HG03378 (cell line): Measurements from ENCODE around the gene TMEM161A.
"Not testable (repeated sequence)": the region's sequence is repeated elsewhere in the genome, so short reads cannot be mapped to it uniquely, and the experiment has no call there.

Experiments used
- ATAC-seq: cut with Tn5 transposase; IDR thresholded peaks from one replicate; pipeline ENCODE4 v1.9.1; 2021; ENCODE audit warnings: mild to moderate bottlenecking, moderate library complexity; ENCODE audit not compliant: unreplicated experiment

The TMEM161A gene

DNA sequence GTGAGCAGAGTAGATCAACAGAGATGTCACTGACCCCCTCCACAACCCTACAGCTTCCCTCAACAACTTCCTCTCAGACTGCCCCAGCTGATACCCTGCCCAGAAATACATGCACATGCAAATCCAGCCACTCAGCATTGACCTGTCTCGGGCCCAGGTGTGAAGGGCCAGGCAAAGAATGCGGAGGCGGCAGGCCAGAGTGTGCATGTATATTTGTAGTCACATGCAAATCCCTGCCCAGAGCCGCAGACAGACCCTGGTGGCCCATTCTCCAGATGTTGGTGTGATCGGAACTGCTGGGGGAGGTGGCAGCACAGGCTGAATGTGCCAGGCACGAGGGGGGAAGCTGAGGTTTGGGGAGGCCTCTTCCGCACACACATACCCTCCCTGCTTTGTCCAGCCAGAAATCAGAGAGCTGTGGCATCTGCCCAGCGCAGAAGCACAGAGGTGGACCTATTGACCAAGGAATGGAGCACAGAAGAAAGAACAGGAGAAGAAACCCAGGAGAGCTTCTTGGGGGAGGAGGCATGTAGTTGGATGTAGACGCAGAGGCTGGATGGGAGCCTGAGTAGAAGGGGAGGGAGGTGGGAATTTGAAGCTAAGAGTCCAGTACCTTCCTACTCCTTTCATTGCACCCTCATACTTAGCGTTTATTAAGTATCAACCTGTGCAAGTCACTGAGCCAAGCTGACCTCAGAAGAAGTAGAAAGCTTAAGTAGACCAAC lies 17.4 kb upstream of the TMEM161A start:
- peak; percentile 72 for ATAC-seq

DNA sequence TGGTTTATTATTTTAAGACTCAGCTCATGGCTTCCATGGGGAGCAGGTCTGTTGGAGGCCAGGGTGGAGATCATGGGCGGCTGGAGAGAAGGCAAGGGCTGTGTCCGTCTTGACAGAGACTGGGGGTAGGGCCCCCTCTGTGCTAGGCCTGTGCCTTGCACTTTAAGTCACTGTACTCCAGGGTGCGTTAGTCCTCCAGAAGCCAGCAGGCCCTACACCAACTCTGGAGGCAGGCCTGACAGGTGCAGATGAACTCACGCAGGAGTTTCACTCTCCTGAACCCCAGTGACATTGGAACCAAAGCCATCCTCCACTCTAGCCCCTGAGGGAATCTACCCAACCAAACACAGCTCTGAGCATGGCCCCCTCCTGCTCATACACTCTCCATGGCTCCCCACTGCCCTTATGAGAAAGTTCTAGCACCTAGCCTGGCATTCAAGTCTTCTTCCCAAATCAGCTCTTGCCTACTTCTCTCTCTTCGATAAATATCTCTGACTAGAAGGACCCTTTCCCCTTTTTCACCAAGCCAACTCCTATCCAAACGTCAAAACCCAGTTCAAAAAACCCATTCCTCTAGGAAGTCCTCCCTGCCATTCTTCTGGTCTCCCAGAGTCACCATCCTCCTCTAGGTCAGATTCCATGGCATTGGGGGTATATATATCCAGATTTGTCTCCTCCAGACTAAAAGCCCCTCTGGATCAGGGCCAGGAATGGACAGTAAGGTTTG lies 16.7 kb upstream of the TMEM161A start:
- ATAC-seq = no peak

DNA sequence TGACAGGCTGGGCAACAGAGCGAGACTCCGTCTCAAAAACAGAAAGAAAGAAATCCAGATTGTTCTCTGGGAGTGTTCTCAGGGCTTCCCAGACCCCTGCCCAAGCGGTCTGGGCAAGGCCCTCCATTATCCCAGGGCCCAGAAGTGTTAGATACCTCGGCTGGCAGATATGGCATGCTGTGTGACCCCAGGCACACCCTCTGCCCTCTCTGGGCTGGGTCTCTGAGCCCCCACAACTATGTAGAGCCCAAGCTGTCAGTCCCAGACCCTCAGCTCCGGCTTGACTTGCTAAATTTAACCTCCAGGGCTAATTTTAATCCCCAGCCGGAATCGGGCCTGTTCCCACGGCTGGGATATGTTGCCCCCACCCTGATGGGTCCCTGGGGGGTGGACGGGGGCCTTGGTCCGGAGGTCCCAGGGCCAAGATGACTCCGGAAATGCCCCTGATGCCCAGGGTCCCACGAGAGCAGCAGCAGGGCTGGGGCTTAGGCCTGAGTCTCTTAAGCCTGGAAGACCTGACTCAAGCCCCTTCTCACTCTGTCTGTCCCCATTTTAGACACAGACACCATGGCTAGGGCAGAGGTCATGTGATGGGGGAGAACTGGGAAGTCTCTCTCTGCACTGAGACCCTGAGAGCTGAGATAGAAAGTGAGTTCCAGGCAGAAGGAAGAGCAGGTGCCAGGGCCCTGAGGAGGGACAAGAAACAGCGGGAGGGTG lies 14.5 kb upstream of the TMEM161A start:
- no peak for ATAC-seq

GRCh38 chr19:19151418-19151817 lies 13.1 kb upstream of the TMEM161A start:
- ATAC-seq = no peak

DNA sequence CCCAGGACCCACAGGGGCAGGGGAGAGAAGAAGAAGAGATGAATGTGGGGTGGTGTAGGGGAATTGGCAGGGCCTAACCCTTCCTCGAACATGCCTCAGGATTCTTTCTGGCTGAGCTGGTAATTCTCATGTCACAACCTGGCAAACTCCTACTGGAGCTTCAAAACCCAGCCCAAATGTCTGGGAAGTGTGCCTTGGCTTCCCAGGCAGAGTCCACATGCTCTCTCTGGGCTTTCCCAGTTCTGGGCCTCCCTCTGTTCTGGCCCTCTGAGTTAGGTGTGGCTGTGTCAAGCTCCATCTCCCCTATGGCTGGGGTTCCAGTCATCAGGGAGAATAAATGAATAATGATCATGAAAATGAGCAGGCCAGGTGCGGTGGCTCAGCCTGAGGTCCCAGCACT lies 11.2 kb upstream of the TMEM161A start:
- ATAC-seq = no peak

DNA sequence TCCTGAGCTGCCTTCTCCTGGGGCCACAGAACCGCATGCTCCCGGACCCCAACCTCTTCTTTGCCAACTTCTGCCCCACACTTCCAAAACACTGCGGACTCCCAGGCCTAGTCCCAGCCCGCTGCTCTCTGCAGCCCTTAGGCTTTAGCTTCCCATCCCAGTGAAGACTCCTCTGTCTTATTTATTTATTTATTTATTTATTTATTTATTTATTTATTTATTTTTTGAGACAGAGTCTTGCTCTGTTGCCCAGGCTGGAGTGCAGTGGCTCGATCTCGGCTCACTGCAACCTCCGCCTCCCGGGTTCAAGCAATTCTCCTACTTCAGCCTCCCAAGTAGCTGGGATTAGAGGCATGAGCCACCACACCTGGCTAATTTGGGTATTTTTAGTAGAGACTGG lies 10.2 kb upstream of the TMEM161A start:
- not testable (repeated sequence) for ATAC-seq

- ATAC-seq = no peak
These were observed 9.1 kb upstream of the TMEM161A start for GRCh38 chr19:19147344-19147743.

GRCh38 chr19:19146865-19147264 lies 8.6 kb upstream of the TMEM161A start:
- no peak for ATAC-seq

GRCh38 chr19:19145684-19146608 lies 7.7 kb upstream of the TMEM161A start:
- no peak for ATAC-seq

- no peak for ATAC-seq
These were observed 7.0 kb upstream of the TMEM161A start for GRCh38 chr19:19145281-19145680.

- ATAC-seq = no peak
These were observed 4.1 kb upstream of the TMEM161A start for GRCh38 chr19:19142347-19142746.

DNA sequence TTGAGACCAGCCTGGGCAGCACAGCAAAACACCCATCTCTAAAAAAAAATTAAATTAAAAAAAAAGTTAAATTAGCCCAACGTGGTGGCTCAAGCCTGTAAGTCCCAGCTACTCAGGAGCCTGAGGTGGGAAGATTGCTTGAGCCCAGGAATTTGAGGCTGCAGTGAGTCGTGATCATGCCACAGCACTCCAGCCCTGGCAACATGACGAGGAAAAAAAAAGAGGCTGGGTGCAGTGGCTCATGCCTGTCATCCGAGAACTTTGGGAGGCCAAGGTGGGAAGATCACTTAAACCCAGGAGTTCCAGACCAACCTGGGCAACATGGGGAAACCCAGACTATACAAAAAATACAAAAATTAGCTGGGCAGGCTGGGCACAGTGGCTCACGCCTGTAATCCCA lies 2.2 kb upstream of the TMEM161A start:
- ATAC-seq = no peak

DNA sequence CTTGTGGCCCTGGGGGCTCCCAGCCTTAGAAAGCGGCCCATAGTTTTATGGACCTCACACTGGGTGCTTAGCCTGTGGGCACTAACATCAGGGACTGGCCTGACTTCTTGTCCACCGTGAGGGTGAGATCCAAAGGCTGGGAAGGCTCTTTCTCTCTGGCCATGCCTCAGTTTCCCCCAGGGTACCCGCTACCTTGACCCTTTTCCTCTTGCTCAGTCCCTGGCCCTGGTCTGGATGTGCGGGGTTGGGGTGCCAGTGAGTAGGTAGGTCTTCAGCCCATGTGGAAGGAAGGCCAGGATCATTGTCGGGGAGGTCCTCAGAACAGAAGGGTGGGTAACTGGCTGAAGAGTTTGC lies 1.6 kb upstream of the TMEM161A start:
- no peak for ATAC-seq

DNA sequence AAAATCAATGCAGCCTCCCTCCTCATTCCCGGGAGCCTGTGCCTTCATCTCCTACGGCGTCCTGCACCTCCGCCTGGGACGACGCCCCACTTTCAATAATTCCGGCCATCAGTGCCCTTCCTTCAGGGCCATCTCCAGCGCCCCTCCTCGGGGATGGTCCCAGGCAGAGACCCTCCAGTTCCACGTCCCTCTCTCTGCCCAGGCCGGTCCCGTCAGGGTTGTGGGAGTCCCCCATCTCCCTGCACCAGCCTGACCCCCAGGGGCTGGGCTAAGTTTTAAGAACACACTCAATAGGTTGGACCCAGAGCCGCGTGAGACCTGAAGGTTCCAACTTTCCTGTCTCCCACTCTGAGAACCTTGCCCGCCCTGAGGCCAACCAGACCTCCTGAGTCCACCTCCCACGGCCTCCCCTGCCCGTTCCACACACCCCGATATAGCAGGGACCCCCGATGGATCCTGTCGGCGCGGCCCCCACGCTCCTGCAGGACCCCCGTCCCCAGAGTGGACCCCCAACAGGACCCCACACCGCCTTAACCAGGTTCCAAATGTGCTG lies 646 bp downstream of the TMEM161A start:
- ATAC-seq = no peak

- ATAC-seq = not testable (repeated sequence)
These were observed 2.6 kb downstream of the TMEM161A start for GRCh38 chr19:19135713-19136112.

DNA sequence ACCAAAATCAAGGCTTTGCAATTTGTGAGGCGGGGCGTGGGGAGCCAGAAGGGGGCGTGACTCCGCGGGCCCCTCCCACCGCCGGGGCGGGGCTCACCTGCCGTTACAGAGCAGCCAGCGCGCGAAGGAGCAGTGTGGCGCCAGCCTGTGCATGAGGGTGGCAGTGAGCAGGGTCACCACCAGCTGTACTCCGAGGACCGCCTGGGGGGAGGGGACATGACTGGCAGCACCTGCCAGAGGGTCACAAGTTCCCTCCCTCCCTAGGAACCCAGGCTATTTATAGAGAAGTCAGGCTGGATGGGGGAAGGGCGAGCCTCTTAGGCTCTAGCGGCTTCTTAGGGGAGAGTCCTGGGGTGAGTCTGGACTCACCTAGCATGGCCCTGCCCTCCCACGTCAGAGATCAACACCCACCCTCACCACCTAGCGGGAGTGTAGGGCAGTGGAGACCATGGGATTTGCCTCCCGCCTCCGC lies 3.6 kb downstream of the TMEM161A start:
- no peak for ATAC-seq

- no peak for ATAC-seq
These were observed 4.3 kb downstream of the TMEM161A start for GRCh38 chr19:19133985-19134384.

DNA sequence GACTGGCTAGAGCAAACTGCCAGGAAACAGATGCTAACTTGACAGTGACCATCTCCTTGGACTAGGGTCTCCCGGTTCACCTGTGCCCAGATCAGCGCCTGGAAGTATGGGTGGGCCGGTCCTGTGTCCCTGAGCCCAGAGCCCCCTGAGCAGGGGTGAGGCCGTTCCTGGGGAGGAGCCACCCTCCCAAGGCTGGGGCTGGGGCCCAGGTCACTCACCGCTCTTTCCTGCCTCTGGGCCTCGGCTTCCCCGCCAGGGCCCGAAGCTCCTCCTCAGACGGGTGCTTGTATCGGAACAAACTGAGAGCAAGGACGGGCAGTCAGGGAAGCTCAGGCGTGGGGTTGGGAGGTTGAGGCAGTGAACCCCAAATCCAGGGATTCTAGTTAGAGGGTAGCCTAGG lies 5.4 kb downstream of the TMEM161A start:
- no peak for ATAC-seq

DNA sequence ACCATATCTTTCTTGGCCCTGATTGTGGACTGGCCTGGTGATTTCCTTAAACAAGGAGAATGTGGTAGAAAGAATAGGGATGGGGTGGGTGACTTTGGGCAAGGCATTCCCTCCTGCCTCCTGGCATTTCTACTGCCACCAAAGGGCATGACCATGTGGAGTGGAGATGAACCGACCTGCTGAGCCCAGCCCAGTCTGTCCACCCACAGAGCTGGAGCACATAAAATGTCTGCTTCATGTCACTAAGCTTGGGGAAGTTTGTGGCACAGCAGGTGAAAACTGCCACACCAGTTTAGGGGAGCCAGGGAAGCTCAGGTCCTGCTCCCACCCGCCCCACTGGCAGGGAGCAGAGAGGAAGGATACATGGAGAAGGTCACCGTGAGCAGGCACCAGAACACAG lies 6.3 kb downstream of the TMEM161A start:
- ATAC-seq = no peak

GRCh38 chr19:19126102-19126501 lies 12.2 kb downstream of the TMEM161A start:
- no peak for ATAC-seq
